IPS-NIHi11 (cell line): ENCODE data around the gene PLD5.
"Not testable (repeated sequence)": the region's sequence is repeated elsewhere in the genome, so short reads cannot be mapped to it uniquely, and the experiment has no call there.

Source experiments
- DNase-seq: peaks from one replicate; pipeline ENCODE4 v3.0.0; 2012; ENCODE audit warnings: mixed read lengths, low spot score

PLD5 gene

DNA sequence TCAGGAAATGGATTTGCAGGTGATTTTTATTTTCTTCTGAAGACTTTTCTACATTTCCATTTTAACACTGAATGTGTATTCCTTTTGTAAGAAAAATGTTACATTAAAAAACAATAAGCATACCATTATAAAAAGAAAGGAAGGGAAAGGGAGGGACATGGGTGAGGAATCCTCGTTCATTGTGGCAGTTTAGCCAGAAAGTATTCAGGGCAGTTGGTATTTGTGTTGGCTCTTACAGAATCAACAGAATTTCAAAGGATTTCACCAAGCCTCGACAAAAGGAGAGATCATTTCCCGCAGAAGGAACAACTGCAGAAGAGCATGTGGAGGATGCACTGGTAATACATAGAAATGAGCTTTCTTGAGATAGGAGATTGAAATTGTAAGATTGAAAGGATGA, 35.0 kb downstream of the PLD5 start:
- DNase-seq = no peak

DNA sequence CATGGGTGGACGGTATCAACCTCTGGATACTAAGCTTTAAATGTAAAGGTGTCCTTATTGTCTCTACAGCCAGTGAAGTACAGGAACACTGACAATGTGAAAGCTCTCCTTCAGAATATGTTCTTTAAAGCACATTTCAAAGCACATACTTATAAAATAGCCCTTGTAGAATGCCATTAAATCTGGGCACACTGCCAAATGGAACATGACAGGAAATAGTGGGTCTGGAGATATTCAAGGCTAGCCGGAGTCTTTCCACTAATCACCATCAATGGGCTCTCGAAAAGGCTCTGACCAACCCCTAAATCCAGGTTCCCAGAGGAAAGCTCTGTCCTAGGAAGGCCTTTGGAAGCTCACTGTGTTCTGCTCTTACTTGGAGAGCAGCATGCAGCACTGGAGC, 46.6 kb downstream of the PLD5 start:
- no peak for DNase-seq

DNA sequence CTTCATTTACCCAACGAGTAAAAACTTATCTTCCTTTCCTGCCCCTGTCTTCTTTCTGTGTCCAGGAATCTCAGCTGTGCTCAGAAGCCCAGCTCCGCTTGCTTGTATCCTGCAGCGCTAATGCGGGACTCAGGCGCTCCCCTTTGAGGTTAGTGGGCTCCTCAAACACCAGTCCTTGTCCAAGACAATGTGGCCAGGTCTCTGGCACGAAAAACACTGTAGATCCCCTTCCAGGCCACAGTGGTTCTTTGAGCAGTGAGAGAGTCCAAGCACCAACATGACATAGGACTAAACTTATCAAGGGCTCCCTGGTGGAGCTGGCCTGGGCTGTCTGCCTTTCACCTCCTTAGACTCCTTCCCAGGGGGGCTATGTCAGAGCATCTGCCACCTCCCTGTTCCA, 53.7 kb downstream of the PLD5 start:
- DNase-seq = no peak

DNA sequence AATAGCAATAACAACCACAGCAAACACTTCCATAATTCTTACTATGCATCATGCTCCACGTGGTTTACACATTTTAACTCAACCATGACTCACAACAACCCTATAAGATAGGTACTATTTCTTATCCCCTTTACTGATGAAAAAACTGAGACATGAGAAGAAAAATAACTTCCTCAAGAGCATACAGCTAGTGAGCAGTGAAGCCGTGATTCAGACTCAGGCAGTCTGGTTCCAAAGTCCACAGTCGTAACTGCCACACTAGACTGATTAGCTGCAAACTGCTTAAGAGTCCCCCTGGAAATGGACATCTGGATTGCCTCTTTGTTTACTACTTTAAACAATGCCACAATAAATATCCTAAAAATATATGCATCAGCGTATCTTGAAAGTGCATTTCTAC, 55.7 kb downstream of the PLD5 start:
- no peak for DNase-seq

DNA sequence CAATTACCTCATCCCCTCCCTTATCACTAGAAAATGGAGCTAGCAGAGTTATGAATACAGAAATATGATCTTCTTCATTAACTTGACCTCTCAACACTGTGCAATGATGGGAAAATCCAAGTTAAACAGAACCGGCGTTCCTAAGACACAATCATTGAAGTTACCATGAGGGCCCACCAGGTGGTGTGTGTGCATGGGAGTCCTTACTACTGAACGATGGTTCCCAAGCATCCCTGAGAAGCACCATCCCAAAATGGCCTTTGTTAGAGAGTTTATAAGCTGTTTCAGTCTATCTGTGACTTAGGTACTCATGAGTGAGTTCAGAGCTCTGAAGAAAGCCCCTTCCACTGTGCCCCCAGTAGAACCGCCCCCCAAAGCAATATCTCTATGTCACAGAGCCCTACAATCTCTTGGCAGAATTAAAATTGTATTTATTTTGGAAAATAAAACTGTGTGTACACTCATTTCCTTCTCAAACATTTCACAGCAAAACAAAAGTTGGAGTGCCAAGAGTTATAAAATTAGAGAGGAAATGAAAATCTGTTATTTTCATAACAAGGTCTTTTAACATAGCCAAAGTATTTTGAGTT, 56.8 kb downstream of the PLD5 start:
- peak; percentile 70 for DNase-seq

DNA sequence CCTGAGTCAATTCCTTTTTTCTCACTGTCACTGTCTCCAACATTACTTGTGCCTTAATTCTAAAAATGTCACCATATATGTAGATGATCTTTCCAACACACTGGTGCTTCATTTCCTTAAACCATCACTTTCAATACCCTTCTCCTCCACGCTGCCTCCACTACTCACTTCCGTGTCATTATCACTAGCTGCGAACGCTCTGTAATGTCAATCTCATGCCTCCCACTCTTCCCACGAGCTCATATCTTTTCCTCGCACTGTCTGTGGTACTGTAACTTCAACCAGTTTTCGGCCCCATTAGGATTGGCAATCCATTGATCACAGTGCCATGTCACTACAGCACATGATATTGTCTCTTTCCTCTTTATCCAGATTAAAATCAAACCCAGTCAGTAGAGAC, 61.6 kb downstream of the PLD5 start:
- DNase-seq = no peak

DNA sequence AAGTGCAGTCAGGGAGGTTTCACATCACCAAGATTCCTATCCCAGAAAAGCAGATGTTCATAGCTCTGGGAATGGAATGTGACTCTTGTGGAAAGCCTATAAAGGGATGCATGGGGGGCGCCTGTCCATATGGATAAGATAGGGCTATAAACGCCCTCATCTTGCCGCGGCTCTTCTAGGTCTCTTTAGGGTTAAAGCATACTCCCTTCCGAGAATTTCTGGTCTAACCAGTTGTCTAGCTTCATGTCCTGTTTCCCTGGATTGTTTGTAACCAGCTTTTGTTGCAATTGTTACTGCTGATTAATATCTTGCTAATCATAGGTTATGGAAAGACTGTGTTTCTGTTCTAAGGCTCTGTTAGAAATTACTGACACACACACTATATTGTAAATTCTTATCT, 64.8 kb downstream of the PLD5 start:
- not testable (repeated sequence) for DNase-seq

DNA sequence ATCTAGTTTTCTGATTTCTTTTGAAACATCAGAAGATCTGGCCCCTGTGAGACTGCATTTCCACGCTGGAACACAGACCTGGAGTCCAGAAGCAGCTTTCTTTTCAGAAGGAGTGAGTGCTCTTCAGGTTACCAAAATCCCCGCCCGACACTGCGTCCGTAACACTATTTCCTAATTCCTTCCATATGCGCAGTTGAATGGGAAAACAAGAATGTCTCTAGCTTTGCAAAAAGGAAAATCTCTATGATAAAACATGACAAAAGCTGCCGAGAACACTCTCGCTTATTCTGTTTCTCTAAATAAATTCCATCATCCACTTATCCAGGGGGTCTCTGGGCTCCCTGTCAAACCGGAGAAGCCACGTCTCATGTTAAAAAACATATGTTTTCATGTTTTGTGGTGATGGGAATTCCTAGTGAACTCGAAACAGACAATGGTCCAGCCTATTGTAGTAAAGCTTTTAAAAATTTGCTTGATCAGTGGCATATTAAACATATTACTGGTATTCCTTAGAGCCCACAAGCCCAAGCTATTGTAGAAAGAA, 67.7 kb downstream of the PLD5 start:
- DNase-seq = no peak

DNA sequence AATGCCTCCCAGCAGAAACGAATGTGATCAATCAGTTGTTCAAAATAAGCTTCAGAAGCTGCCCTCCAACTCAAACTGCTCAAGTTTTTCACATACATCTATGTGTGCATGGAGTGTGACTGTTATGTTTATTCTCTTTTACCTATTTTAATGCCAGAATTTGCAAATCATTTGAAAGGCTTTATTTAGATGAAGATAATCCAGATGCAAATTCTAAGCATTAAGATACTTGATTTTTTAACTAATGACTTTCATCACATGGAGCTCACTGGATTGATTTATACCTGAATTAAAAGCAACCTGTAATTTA, 69.5 kb downstream of the PLD5 start:
- no peak for DNase-seq

DNA sequence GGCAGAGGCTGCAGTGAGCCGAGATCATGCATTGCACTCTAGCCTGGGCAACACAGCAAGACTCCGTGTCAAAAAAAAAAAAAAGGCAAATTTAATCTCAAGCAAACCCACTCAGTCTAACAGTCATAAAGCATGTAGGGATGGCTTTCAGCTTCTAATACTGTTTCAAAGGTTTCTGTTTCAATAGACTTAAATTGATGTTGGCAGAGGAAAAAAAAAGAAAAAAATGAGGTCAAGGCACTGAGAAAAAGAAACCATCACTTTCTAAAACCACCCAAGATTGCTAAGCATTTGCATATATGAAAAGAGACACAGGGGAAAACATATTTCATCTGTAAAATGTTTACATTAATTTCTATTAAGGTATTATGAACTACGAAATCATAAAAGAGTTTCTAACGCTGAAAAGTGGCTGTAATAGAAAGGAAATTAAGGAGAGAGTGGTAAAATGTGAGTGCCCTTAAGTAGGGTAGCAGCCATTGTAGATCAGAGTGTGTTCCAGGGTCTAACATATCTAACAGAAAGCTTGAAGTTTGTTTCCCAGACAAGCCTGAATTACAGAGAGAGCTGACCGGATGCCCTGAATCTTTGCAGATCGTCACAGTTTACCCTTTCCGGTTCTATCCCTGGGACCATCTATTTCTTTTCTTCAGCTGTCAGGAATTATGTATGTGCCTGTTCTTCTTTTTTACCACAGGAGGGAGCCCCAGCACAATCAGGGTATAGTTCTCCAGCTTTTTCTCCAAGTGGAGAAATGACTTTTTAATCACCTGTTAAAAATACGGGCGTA, 70.0 kb downstream of the PLD5 start:
- DNase-seq = peak; percentile 57

DNA sequence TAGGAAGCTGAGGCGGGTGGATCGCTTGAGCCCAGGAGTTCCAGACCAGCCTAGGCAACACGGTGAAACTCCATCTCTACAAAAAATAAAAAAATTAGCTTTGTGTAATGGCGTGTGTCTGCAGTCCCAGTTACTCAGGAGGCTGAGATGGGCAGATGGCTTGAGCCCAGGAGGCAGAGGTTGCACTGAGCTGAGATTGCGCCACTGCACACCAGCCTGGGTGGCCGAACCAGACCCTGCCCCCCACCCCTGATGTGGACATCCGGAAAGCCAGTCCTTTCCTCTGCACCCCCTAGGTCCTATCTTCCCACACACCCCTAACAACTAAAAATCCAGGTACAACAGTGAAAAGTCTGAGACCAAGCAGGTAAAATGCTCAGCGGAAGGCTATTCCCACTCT, 71.9 kb downstream of the PLD5 start:
- no peak for DNase-seq

DNA sequence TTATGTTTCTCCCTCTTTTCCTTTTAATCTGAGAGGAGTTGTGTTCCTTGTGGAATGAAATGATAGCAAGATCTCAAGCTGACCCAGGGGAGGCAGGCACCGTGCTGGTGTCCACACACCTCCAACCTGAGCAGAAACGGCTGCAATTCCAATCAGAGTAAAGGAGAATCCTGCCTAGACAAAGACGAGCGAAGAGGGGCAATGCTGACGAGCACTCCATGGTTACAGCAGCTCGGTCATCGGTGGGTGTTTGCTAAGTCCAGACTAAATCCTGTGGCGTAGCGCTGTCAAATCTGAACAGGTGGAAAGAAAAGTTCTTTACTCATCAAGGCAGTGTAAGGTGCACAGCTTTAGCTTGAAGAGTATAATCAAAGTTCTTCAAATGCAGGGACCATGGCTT, 74.8 kb downstream of the PLD5 start:
- no peak for DNase-seq

DNA sequence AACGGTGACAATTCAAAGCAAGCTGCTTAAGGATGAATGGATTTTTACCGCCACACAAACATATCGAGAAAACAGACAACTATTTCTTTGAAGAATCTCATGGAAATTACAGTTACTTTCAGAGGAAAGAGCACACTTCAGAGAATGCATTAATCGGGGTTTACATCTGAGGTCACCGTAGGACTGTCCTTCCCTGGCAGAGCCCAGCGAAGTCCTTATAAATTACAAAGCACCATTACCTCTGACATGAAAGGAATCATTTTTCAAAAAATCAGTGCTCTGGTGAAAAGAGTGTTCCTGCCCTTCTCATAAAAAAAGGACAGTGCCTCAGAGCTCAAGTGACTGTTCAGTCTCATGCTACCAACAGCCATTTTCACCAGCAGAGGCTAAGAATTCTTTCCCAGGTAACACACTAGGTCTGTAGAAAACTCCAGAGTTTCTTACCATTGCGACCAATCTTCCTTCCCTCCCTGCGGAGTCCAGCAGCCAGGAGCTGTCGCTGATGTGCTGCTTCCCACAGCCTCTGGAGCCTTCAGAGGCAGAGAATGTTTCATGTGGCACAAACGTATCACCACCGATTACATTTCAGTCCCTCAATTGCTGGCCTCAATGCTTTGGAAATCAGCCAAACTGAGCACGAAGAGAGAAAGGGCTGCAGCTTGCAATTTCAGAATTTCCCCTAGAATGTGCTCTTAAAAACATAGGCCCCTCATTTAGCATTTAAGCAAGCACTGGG, 75.4 kb downstream of the PLD5 start:
- DNase-seq = peak; percentile 8

DNA sequence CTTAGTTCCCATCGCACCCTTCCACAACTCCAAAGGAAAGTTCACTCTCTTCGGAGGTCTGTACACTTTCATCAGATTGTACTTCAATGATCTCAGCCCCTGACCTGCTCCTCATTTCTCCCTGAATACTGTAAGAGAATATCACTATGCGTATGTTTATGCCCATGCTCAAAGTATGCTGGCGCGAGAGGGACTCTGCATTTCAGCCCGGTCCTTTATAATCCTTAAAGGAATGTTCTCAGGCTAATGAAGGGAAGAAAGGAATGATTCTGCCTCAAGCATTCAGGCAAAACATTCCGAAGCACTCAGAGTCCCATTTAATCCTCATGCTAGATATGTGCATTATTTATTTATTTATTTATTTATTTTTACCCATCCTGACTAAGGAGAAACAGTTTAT, 76.8 kb downstream of the PLD5 start:
- peak; percentile 9 for DNase-seq

DNA sequence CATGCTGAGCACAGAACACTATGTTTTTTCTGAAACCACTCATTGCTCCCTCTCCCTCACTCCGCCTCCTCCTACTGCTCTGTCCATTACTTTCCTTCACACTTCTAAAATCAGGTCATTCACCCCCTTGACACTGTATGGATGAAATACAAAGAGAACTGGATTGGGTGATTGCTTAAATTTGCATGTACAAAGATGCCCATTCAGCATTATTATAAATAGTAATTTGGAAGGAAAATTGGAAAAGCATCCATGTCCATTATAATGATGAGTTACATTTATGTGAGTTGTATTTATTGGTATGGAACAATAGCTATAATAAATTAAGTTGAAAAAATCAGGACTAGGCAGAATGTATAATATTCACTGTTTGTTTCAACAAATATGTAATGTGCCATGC, 83.7 kb downstream of the PLD5 start:
- no peak for DNase-seq

DNA sequence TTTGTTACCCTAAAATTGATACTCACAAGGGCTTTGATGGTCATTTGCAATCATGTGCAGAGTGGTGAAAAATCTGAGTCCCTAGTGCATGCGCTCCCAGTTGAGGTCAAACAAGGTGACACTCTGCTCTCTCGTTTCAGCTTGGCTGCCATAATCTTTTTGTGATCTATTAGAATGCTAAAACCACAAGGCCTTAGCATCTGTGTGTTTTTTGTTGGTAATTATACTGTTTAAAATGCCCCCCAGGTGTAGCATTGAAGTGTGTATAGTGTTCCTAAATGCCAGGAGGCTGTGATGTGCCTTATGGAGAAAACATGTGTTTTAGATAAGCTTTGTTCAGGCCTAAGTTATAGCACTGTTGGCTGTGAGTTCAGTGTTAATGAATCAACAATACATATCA, 89.3 kb downstream of the PLD5 start:
- no peak for DNase-seq

DNA sequence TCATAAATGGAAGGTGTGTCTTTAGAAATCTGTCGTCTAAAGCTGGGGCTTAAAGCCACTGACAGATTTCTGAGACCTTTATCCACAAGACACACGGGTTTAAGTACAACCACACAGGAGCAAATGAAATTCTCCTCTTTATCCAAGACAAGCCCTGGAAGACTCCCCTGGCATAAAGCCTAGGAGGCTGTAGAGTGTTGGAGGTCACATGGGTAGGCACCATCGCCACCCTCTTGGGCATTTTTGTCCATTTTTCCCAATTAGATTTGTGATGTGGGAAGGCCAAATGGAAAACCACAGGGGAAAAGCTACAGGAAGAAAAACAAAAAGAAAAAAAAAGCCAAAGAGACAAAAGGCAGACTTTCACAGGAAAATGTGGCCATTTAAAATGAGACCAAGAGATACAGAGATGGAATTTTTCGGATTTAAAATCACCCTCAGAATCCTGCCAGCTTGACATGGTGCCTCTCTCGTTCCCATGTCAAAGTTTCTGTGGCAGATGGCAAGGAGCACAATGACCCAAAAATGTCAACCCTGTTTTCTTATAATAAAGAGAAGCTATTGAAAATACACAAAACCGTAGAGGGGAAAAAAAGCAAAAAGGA, 91.9 kb downstream of the PLD5 start:
- no peak for DNase-seq

DNA sequence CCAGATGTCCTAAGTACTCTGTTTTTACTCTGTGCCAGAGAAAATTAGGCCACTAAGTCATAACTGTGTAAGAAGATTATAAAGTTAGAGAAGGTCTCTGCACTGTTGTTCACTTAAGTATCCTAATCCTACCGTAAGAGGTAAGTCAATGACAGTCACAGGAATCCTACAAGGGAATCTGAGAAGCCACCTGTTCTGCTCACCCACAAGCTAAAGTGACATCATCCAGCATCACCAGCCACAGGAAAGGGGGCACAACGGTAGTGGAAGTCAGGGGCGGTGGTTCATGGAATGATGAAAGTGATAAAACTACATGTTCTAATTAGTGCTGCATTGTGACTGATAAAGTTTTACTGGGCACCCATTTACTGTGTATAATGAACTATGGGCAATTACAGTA, 92.7 kb downstream of the PLD5 start:
- DNase-seq = no peak

DNA sequence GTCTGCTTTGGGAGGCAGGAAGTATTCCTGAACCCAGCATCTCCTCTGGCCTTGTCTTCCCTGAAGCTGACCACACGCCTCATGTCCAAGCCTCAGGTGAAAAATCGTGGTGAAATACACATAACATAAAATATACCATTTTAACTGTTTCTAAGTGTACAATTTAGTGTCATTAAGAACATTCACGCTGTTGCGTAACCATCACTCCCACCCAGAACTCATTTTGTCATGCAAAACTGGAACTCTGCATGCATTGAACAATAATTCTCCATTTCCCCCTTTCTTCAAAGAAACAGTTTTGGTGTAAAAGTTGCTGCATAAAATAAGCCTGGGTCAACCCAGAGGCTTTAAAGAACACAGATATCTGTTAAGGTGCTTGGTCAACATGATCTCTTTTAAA, 93.5 kb downstream of the PLD5 start:
- no peak for DNase-seq

DNA sequence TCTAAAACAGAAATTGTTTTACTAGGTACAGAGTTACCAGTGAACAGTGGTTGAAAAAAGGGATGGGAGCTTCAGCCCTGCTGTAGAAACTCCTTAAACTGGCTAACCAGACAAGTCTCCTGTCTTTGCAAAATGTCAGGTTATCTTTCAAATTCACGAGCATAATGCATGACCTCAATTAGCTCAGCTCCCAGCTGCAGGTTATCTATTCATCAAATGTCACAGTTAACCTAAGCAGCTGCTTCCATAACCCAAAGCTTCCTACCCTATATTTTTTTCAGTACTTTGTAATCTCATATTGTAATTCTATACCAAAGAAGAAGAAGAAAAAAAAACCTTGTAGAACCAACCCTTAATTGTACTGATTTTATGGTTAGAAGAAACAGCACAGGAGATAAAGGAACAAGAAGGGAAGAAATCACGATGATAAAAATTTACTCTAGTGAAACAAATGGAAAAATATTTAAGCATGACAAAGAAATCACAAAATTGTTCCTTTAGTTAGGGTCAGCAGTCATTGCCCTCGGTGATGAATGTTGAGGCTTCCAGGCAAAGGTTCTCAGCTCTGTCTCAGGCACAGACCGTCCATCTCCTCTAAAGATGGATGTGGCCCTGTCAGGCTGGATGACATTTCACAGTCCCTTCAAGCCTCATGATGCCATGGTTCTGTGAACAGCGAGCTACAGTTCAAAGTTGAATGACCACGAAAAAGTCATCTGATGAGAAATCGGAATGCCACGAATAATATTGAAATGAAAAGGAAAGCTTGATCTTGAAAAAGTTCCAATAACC, 95.9 kb downstream of the PLD5 start:
- DNase-seq = no peak

DNA sequence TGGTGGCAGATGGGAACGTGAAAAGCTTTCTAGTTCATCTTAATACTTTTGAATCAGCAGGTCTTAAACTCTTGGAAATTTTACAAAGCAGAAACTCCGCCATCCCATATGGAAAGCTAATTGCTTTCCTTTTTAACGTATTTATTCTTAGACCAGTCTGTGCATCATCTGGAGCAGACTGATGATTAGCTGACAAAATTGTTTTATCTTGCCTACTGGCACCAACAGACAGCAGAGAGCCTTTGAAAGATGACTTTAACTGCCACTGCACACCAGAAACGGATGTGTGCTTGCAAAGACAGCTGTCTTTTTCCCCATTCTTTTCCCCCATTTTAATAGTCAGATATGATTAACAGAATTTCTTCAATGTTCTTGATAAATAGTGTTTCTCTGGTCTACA, 97.0 kb downstream of the PLD5 start:
- DNase-seq = no peak

DNA sequence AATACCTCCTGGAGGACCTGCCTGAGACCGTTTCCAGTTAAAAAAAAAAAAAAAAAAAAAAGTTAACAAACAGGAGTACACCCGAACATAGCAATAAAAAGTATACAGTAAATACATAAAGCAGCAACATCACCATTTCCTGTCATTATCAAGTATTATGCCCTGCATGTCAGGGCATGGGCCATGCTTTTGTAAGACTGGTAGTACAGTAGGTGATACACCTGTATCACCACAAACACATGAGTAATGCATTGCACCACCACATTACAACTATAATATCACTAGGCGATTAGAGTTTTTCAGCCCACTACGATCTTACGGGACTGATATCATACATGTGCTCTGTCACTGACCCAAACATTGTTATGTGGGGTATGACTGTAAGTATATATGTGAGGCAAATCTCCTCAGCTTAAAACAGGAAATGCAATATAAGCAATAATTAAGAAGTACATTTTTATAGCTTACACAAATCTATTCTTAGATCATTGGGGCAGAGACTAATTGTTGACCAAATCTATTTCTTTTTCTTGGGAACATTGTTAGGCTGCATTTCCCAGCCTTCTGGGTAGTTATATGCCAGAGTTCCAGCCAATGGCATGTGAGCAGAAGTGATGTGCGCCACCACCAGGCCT, 98.1 kb downstream of the PLD5 start:
- DNase-seq = no peak
